GM18909 (cell line): ENCODE results near the gene TRAP1.

ENCODE experiments used
- ATAC-seq: cut with Tn5 transposase; IDR thresholded peaks from one replicate; pipeline ENCODE4 v1.9.1; 2021; ENCODE audit warnings: mild to moderate bottlenecking; ENCODE audit not compliant: unreplicated experiment, poor library complexity

The TRAP1 gene

DNA sequence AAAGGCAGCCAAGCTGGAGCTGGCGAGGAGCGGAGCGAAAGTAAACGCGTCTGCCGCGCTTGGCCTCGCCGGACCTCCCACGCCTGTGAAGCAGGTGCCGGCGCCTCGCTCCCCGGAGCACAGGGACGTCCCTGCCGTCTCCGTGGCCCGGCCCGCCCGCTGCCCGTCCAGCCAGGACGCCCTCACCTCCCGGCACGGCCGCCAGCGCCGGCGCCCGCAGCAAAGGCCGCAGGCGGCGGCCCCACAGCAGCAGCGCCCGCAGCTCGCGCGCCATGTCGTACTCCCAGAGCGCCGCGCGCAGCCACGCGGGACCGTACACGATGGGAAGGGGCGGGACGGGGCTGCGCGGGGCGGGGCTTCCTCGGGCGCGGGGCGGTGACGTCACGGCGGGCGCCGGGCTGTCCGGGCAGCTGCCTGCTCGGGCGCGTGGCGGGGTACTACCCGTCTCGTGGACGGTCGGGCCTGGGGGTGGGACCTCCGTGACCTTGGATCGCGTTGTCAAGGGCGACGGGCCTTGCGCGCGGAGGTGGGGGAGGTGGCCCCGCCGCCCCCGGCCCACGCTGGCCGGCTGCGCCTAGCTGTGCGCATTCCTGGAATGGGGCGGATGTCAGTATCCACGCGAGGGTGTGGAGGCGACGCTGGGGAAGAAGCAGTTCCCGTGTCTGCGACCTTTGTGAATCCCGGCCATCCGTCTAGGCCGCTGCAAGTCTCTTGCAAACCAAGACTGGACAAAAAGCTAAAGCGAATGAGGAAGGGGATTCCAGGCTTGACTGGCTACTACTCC, at the start of gene TRAP1:
TRAP1 (minus strand) TSS at position 290 of the 784 bp plus-strand sequence; CDS start at position 274, 16 bp downstream.
- ATAC-seq = peak; percentile 81

GRCh38 chr16:3766177-3766576, 48.9 kb upstream of the TRAP1 start:
- ATAC-seq = no peak

DNA sequence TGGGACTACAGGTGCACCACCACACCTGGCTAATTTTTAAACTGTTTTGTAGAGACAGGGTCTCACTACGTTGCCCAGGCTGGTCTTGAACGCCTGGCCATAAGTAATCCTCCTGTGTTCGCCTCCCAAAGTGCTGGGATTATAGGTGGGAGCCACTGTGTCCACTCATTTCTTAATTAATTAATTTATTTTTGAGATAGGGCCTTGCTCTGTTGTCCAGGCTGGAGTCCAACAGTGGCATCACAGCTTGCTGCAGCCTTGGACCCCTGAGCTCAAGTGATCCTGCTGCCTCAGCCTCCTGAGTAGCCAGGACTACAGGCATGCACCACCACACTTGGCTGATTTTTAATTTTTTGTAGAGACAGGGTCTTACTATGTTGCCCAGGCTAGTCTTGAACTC, 47.1 kb upstream of the TRAP1 start:
- no peak for ATAC-seq

DNA sequence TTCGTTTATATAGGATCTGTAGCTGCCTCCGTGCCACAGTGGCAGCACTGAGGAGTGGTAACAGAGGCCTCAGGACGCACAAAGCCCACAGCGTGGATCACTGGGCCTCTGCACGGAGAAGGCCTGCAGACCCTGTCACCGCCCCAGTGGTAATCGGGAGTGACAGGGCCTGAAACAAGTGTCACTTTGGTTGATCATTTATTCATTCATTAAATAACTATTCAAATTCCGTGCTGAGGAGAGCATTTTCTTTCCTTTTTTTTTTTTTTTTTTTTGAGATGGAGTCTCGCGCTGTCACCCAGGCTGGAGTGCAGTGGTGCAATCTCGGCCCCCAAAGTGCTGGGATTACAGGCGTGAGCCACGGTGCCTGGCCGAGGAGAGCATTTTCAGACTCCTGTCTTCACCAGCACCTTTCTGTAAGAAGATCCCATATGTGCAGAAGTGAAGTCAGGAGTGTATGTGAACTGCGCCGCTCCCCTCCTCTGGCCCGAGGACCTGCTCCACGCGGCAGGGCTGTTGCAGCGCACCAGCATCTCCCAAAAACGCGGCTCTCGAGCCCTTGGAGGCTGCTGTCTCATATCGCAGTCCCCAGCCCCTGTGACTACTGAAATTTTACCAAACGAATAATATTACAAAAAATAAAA, 44.9 kb upstream of the TRAP1 start:
- no peak for ATAC-seq

GRCh38 chr16:3761375-3762106, 44.2 kb upstream of the TRAP1 start:
- ATAC-seq = no peak

DNA sequence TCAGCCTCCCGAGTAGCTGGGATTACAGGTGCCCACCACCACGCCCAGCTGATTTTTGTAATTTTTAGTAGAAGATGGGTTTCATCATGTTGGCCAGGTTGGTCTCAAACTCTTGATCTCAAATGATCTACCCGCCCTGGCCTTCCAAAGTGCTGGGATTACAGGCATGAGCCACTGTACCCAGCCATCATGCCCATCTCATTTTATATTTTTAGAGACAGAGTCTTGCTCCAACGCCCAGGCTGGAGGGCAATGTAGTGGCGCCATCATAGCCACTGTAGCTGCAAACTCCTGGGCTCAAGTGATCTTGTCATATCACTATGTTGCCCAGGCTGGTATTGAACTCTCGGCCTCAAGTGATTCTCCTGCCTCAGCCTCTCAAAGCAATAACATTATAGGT, 43.2 kb upstream of the TRAP1 start:
- ATAC-seq = no peak

GRCh38 chr16:3759736-3760135, 42.4 kb upstream of the TRAP1 start:
- ATAC-seq = no peak

DNA sequence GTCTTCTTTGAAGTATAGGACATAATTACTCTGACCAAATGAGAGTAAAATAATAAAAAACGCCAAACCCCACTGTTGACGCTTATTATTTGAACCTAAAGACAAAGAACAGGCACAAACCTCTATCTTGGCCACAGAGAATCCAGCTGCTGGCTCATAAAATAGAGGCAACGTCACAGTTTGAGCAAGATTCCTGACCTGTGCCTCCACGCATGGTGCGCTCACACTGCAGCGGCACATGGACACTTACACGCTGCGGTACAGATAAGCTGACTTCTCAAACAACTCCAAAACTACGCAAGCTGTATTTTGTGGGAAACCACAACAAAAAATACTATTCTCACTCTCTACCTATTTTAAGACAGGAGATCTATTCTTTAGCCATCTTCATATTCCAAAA, 38.8 kb upstream of the TRAP1 start:
- ATAC-seq = no peak

GRCh38 chr16:3755249-3755648, 37.9 kb upstream of the TRAP1 start:
- ATAC-seq = no peak

GRCh38 chr16:3754772-3755171, 37.4 kb upstream of the TRAP1 start:
- ATAC-seq = no peak

DNA sequence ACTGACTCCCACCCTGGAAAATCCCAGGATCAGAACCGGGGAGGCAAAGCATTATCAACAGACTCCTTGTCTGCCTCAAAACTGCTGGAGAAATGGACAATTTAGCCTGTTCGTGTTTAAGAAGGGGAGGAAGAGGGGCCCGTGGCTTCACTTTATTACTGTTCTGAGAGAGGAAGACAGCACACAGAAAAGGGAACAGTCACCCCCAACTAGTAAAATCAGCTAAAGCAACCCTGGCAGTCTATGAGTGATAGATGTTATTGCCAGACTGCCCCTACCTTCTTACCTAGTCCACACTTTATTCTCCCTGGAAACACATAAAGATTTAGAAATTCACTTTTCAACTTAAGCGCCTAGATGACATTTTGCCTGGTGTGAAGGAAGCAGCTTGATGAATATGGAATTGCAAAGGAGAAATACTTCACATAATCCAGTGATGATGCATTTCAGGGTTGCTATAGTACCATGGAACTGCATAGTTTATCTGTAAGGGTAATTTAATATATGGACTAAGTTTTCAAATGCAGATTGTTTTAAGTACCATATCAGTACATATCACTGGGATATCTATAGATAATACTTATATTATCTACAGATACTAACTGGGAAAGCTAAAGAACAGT, 36.9 kb upstream of the TRAP1 start:
- no peak for ATAC-seq

DNA sequence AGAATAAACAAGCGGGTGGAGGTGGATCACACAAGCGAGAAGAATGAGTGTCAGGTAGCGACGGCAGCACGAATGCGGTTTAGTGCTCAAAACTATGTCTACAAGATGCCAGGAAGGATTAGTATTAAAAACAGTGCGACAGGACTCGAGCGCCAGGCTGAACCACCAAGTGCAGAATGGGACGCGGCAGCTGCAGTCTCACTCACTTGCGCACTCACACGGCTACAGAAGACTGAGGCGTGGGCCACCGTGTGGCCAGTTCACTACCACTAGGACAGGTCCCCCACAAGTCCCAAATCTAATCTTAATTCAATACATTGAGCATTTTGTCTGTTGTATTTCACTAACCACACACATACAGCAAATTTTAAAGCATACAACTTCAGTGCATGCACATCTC, 35.7 kb upstream of the TRAP1 start:
- ATAC-seq = no peak

GRCh38 chr16:3751878-3752277, 34.6 kb upstream of the TRAP1 start:
- no peak for ATAC-seq

- ATAC-seq = no peak
Observed at GRCh38 chr16:3748307-3748706, 31.0 kb upstream of the TRAP1 start.

DNA sequence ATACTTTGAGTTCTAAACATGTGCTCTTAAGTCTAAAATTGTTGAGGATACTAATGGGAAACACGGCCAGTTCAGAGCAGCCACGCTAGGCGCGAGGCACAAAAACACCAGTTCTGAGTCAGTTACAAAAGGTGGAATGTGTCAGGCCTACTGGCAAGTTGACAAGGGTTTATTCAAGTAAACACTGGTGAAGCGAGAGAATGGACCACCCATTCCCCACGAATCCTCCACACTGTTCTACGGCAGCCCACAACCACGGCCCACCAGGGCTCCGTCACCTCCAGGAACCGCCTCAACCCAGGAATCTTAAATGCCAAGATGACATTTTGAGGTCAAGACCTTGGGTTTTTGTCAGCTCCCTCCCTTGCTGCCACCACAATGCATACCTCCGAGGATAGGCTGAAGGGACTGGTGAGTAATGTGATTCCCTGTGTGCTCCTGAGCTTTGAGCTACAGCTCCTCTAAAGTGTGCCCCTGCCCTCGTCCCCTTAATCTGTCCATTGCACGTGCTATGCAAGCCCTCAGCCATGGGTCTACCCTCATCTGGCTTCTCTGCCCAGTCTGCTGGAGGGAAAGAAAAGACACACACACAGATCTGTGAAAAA, 28.5 kb upstream of the TRAP1 start:
- no peak for ATAC-seq

- ATAC-seq = no peak
Observed at GRCh38 chr16:3744018-3744417, 26.7 kb upstream of the TRAP1 start.

DNA sequence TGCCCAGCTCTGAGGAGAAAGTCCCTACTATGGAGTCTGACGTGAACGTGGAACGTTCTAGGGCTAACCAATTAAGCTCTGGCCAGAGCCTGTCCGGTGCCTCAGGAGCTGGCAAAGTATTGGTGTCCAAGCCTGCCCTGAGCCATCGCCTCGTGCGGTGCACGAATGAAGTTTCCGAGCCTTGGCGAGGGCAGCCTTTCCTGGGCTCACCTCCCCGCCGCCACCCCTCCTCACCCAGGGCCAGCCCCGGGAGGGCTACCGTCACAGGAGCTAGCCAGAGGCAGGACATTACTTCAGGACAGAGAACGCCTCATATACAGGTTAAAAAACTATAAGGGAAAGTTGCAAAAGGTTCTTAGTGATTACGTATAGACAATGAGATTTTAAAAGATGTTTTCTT, 23.6 kb upstream of the TRAP1 start:
- no peak for ATAC-seq

- ATAC-seq = no peak
Observed at GRCh38 chr16:3740186-3740585, 22.9 kb upstream of the TRAP1 start.

DNA sequence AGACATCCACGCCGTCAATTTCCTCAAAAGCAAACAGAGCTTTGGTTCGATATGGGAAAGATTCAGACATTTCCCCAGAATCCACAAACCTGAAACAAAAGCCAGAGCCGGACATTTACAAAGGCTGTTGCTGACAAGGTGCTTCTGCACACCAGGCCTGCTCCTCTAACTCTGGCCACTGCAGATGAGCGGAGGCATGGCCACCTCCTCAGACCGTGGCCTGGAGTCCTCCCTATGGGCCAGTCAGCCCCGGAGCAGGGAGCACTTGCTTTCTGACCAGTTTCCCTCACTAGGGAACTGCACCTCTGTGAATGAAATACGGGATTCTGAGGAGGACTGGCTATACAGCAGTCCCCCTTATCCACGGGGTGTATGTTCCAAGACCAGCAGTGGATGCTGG, 22.3 kb upstream of the TRAP1 start:
- ATAC-seq = no peak

GRCh38 chr16:3738541-3738940, 21.2 kb upstream of the TRAP1 start:
- no peak for ATAC-seq

DNA sequence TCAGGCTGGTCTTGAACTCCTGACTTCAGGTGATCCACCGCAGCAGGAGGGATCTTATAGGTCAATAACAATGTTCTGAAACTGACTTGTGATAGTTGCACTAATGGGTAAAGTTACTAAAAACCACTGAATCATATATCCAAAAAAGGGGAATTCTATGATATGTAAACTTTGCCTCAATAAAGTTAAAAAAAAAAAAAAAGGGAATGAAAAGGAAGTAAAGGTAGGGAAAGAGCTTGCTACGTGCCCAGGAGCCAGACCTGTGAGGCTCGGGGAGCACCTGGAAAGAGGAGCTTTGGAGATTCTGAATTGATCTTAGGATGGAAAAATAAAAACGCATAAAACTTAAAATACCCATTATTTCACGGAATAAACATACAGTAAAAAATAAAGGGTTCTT, 20.8 kb upstream of the TRAP1 start:
- no peak for ATAC-seq
